HG02870 (cell line): ENCODE results near the gene ZFAND5.

Experiments used
- ATAC-seq: cut with Tn5 transposase; IDR thresholded peaks from one replicate; pipeline ENCODE4 v1.9.1; 2021; ENCODE audit warnings: mild to moderate bottlenecking, moderate library complexity; ENCODE audit not compliant: unreplicated experiment

The ZFAND5 gene

DNA sequence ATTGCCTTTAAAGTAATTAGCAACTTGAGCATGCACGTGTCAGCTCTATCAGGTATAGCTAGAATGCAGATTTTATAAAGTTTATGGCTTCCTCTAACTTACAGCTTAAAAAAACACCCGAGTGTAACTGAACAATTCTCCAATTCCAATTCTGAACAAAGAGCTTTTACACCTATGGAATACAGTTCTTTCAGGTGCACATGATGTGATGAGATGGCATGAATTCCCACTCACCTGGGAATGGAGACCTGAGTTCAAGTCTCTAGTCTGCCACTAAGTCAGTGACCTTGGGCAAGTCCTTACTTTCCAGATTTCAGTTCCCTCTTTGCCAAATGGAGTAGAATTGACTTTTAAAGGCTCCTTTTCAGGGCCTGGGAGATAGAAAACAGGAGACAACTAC lies 1.8 kb downstream of the ZFAND5 start:
- no peak for ATAC-seq

DNA sequence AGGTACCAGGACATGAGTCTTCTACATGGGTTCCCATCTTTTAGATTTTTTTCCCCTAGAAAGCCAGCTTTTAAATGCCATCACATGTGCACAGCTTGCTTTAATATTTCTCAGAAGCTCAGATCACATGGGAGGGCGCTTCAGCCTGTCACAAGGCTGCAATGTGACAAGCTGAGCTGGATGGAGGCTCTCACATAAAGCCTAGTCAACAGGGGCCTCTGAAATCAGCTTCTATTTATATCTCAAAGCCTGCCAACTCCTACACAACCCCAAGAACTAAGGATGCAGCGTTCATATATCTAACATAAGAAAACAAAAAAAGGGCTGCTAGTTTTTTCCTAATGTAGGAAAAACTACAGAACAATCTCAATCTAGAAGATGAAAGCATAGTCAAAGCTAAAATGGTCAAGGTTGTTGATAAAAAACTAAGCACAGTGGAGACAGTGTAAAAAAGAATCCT lies 2.3 kb downstream of the ZFAND5 start:
- peak; percentile 35 for ATAC-seq

DNA sequence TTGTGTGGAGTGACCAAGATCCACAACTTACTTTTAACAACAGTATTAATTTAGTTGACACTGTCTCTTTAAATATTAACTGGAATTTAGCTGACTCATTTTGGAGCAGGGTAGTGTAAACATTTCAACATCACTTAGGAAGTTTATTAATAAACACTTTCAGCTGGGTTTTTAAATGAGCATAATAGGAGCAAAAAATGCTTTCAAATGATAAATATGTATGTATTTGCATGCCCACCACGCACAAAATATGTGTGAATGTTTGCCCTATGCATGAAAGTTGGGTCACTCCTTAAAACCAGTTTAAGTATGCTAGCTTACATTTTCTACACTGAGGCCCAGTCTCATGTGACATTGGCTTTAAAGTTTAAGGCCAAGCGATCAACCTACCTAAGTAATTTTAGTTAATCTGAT lies 2.9 kb downstream of the ZFAND5 start:
- ATAC-seq, result no peak

DNA sequence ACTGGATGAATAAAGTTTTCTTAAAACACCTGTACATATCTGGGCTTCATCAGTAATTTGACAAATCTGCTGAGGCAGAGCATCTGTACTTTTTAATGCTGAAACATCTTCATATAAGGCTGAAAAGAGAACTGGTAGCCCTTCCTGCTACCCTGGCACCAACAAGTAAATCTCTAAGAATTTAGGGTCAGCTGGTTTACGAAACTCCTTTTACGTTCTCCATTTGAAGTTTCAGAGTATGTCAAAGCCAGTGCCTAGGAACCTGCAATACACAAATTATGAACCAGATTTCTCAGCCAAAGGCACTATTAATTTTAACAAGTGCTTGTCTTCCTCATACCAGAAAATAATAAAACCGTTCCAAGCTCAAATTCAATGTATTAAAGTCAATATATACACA lies 3.8 kb downstream of the ZFAND5 start:
- ATAC-seq, result no peak

DNA sequence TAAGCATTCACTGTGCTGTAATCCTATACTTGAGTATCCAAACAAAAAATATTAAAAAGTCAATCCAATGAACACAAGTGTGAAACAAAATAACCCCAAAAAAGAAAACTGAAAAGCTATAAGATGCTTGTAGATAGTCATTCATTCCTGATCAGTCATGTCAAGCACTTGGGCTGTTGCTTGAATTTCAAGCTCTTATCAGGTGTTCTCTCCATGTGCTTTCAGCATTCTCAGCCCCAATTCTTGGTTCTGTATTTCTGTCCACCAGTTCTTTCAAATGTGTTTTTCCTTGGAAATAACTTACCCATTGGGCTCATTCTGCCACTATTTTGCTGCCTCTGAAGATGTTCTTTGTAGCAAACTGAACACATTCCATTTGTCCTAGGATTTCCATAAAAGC lies 4.7 kb downstream of the ZFAND5 start:
- no peak for ATAC-seq

DNA sequence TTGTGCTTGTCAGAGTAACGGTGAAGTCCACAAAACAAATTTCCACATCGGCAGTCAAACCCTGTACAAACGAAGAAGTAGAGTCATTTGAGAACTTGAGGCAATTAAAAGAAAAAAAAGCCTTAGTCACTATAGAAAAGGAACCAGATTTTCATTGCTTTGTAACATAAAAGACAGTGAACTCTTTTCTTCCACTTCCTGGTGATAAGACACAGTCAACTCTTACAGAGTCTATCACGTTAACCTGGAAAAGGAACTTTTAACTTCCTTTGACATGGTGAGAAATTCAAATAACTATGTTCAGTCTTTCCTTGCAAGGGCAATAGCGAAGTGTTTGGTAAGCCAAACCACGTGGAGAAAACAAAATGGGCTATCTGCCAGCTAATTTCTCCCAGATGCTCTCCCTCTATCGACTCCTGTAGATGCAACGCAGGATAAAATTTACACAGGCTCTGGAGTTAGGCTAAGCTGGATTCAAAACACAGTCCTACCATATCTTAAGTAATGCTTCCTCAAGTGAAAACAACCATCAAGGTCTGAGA lies 8.9 kb downstream of the ZFAND5 start:
- ATAC-seq, result no peak

DNA sequence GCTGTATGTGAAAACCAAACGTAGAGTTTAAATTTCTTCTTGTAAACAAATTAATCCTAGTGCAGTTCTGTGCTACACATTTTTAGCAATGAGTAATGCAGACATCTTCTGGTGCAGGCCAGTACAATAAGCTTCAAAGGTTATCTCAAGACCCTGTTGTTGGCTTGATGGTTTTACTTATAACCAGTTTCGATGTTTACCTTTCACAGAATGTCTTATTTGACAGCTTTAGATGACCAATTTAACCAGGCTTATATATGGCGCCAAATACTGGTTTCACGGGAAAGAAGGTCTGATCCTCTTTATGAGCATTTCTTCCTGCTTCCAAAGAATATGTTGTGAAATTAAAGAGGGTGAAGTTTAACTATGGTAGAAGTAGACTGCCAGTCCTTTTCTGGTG lies 9.9 kb downstream of the ZFAND5 start:
- ATAC-seq, result no peak

DNA sequence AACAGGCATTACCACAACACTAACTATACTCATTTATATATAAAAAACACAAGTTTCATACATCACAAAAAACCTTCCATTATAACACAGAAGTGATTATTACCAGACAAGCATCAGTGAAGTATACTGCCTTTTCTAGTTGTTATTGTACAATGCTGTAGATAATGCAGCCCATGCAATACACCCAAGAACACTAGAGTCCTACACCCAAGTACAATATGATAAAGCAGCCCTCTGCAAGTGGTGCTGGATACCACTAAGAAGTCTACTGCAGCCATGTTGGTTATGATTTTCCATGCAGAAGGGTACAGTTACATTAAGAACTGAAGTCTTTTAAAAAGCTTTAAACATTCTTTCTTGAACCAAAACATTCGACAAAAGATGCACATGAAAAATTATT lies 10.3 kb downstream of the ZFAND5 start:
- no peak for ATAC-seq

DNA sequence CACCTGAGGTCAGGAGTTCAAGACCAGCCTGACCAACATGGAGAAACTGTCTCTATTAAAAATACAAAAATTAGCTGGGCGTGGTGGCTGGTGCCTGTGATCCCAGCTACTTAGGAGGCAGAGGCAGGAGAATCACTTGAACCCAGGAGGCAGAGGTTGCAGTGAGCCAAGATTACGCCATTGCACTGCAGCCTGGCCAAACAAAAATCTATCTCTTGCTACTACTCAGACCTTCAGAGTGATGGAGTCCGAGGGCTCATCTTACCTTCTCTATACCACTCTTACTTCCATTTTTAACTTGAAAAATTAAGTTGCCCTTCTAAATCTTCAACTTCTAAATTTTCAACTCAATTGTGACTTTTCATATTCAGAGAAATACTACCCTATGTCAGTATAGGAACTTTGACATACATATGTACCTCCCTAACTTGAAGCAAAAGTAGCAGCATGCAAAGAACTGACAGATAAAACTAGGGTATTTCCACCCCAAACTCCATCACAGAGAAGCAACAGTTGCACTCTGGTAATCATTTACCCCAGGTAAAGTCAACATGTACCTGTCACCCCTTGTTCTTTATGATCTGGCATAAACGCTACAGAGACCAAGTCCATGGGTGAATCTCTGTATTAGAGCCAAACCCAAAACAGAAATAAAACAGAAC lies 11.4 kb downstream of the ZFAND5 start:
- no peak for ATAC-seq

DNA sequence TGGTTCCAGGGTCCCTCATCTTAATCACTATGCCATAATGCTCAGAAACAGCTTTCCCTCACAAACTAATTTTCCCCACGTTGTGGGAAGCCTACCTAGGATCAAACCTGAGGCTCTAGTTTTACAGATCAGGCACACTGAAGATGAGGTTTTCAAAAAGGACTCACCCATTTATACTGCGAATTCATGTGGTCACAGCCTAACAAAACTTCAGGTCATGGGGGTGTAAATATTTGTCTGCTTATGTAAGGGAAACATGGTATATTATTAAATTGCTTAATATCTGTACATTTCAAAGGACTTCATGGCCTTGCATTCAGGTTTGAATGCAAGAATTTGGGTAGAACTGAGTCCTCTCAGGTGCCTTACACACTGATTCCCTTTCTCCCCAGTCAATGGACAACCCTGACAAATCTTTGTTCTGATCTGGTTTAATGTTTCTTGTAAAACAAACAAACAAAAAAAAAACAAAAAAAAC lies 12.1 kb downstream of the ZFAND5 start:
- no peak for ATAC-seq

DNA sequence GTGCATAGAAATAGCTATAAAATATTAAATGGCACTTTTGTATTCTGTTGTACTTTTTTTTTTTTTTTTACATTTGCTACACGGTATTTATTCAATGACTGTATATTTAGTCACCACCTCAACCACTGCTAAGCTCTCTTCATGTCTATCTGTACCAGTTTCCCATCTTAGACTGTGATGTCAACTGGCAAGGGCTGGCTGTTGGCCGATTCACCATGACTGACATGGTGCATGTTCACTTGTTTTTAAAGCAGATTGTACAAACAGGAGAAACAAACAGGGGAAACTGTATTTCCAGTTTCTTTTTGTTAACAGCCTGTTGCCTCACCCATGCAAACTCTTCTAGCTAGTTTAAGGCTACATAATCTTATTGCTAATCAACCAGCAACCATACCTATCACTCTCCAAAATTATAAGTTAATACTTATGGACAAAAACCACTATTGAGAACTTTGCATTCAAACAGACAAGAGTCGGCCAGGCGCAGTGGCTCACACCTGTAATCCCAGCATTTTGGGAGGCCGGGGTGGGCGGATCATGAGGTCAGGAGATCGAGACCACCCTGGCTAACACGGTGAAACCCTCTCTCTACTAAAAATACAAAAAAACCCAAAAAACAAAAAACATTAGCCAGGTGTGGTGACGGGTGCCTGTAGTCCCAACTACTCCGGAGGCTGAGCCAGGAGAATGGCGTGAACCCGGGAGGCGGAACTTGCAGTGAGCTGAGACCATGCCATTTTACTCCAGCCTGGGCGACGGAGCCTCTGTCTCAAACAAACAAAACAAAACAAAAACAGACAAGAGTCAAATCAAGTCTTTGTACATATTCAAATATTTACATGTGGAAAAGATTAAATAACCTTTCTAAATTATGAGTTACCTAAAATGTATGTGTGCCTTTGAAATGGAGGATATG lies 13.2 kb downstream of the ZFAND5 start:
- no peak for ATAC-seq

DNA sequence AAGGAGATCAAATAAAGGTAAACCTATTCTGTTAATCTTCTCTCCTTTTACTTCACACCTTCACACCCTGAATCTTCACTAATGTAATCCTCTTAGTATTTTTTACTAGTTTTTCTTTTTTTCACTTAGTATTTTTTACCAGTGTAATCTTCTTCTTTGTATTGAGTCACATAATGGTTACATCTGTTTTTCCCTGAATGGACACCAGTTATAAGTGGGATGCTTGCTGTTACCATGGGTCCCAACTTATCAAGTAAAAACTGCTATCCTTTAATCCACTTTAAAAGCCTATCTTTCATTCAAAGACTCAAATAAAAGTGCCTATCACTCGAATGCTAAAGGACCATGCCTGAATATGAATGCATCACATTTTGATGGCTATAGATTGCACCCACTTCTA lies 15.1 kb downstream of the ZFAND5 start:
- no peak for ATAC-seq

DNA sequence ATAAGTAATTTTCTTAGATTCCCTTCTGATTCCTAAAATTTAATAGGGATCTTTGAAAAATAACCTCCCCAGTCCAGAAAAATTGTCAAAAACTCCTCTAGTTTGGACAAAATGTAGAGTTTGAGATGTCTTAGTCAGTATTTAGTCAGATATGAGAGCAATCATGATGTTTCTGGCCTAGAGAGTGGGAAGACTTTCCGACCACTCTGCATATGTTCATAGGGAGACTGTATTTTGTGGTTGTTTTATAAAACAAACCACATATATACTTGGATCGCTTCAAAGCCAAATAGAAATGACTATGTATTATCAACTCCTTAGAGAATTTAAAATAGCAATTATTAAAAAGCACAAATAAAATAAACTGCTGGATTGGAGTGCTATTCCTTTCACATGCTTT lies 15.8 kb downstream of the ZFAND5 start:
- ATAC-seq, result no peak

DNA sequence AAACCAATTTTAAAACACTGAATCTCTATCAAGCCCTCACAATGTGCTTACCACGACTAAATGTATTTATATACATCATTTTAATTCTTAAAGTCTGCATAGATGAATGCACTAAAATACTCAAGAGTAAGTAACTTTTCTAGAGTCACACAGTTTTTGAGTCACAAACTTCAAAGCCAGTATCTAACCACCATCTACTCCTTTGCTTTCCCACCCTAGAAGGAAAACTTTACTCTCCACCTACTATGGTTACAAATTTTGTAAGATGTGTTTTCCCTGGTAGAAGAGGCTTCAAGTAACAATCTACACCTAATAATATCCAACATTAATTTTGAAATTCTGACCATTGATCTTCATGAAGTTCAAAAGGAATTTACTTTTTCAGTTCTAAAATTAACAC lies 18.7 kb downstream of the ZFAND5 start:
- no peak for ATAC-seq

DNA sequence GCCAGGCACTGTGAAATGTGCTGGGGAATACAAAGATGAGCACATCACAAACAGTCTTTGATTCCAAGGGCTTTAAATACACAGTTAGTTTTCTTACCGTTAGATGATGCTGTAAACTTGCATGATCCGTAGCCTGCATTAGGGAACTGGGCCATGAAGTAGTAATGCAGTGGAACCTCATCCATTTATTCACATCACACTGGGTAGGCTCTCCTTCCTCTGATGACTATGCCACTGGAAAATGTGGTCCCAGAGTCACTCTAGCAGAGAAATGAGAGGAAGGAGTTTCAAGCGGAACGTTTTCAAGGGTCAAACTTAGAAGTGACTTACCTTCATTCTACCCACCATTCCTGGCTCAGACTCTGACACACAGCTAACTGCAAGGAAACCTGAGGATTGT lies 26.4 kb downstream of the ZFAND5 start:
- no peak for ATAC-seq

DNA sequence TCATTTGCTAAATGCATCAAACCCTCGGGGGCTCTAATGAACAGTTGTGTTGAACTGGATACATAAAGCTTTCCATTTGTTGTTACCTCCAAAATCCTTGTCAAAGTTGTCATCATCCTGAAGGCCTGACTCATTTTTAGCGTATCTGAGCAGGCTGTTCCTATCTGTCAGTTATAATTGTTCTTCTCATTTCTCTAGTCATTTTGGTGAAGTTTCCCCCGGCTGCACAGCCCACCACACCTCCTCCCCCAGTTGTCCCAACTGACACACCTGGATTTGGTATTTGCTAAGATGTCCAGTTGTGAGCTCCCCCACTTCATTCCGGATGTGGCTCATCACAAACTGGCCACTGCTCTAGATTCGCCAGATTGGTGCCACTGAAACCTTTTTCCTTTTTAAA lies 27.7 kb downstream of the ZFAND5 start:
- ATAC-seq, result no peak

DNA sequence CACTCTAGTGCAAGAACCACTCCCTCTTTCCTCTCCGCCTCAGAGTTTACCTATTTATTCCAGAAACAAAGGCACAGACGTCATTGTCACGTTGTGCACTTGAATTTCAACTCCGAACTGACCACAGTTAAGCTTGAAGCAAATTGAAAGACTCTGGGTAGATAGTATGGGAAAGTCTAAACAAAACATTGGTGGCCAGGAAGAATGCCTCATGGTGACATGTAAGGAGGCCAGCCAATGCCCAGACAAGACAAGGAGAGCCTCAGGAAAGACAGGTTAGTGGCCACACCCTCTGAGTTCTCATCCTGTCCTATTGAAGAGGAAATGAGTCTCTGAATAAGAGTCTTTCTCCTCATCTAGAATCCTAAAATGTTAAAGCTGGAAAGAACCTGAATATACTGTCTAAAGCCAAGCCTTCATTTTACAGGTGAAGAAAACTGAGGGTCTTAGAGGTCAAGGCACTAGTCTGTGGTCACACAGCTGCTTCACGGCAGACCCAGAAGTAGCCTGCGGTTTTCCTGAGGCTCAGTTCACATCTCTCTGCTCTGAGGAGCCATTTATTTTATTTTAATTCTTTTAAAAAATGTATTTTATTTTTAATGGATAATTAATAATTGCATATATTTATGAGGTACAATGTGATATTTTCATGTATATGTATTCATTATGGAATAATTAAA lies 30.2 kb downstream of the ZFAND5 start:
- no peak for ATAC-seq

DNA sequence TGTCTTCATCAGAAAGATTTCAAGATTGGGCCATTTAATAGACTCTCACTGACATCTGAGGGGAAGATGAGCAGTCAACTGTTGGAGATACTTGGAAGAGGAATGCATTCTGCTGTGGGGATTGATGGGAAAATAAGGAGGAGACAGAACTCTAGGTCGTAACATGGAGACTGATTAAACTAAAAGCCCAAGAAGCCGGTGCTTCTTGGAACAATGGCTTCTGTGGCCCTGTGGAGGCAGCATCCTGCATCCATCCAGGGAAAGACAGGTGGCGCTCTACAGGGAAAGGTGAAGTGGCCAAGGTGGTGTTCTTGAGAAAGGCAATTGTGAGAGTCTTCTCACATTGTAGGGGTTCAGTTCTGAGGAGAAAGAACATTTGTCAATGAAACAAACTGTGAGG lies 31.3 kb downstream of the ZFAND5 start:
- no peak for ATAC-seq

DNA sequence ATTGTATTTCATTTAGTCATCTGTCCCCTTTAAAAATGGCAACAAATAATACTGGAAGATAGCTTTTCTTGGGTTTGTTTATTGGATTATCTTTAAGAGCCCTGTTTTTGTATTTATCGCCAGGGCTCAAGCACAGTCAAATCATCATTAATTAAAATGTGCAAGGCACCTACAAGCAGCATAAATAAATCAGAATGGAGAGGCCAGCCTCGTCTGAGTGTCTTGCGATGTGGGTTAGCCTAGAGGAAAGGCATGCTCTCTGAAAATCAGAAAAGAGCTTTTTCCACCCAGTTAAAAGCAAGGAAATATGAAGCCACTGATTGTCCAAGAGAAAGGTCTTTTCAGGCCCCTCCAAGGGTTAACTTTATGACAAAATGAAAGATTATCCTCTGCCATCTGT lies 31.8 kb downstream of the ZFAND5 start:
- ATAC-seq, result no peak

DNA sequence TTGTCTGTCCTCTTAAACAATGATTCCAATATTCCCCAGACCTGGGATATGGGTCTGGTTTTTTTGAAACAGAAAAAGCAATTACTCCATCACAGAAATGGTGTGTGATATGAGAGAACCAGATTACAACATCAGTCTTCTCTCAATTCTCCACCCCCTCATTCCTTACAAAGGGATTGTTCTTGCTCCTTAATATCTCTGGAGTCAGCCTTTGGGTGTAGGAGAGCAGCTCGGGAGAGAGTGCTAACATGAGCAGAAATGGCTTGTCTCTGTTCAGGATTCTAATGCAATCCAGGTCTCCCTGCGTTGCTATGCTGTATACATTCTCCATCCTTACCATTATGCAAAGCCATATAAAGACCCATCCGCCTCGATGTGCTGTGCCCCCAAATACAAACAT lies 32.7 kb downstream of the ZFAND5 start:
- no peak for ATAC-seq

DNA sequence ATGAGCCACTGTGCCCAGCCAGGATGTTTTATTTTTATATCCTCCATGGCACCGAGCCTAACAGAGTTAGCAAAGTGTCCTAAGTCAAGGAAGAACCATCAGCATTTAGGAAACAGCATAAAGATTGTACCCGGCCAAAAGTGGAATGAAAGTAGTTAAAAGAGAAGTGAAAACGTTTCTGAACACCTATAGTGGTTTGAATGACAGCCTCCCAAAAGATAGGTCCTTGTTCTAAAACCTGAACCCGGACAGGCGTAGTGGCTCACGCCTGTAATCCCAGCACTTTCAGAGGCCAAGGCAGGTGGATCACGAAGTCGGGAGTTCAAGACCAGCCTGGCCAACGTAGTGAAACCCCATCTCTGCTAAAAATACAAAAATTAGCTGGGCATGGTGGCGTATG lies 37.4 kb downstream of the ZFAND5 start:
- peak; percentile 69 for ATAC-seq
